ENCODE results near the gene TBCK. TPM values are rescaled to one million over a fixed set of nuclear protein-coding genes. Genes with fewer than 3 reads are reported as not detected.

The TBCK gene
- total RNA-seq, 2 experiments from 2014 or later: 22.5 to 25.1 TPM

- peaks cover 2% of the 10 kb centered on the region for H3K9me3 Mint-ChIP-seq (ENCODE audit: low read depth)
- peaks cover 7% of the 10 kb centered on the region for H3K4me1 Mint-ChIP-seq
- ATAC-seq (no peak), DNase-seq (no peak)
- ChIA-PET POLR2A (no interaction called here), CTCF (no interaction called here)
- H3K4me3 Mint-ChIP-seq: no peak overlapping the region
- intact Hi-C loops (cut with DNase I, micrococcal nuclease): no loop called here
- no peak overlapping the region for H3K27ac Mint-ChIP-seq
- H3K27me3 Mint-ChIP-seq: no peaks in the 10 kb centered on the region
- H3K36me3 Mint-ChIP-seq (ENCODE audit: low read depth): peaks cover 10% of the 10 kb centered on the region
Measured at GRCh38 chr4:106277140-106277675, 38.8 kb downstream of the TBCK start.

GRCh38 chr4:106273831-106274230 lies 42.2 kb downstream of the TBCK start:
- Mint-ChIP-seq H3K9me3 (ENCODE audit: low read depth) (no peaks in the 10 kb centered on the region), H3K36me3 (ENCODE audit: low read depth) (peaks cover 6% of the 10 kb centered on the region), H3K4me3 (no peak overlapping the region), H3K27me3 (no peaks in the 10 kb centered on the region), H3K27ac (no peak overlapping the region), H3K4me1 (peaks cover 3% of the 10 kb centered on the region)
- ATAC-seq: no peak
- no peak for DNase-seq
- CTCF ChIA-PET: no interaction called here
- POLR2A ChIA-PET: no interaction called here
- intact Hi-C loops (cut with DNase I, micrococcal nuclease): no loop called here

GRCh38 chr4:106270736-106271135 lies 45.3 kb downstream of the TBCK start:
- Mint-ChIP-seq H3K9me3 (ENCODE audit: low read depth) (no peaks in the 10 kb centered on the region), H3K4me1 (peaks cover 3% of the 10 kb centered on the region), H3K27me3 (no peaks in the 10 kb centered on the region), H3K4me3 (no peak overlapping the region), H3K27ac (no peak overlapping the region), H3K36me3 (ENCODE audit: low read depth) (peaks cover 6% of the 10 kb centered on the region)
- POLR2A ChIA-PET: no interaction called here
- CTCF ChIA-PET: interaction anchor here (0.9 to 1.5 kb wide), 2 partner anchors 10 to 15 kb away, joined by 3 to 5 read pairs; no protein-coding TSS in a partner anchor
- ATAC-seq (no peak), DNase-seq (no peak)
- intact Hi-C loops (cut with DNase I, micrococcal nuclease): no loop called here

GRCh38 chr4:106269711-106270110 lies 46.3 kb downstream of the TBCK start:
- no peak overlapping the region for H3K27ac Mint-ChIP-seq
- no peak for ATAC-seq
- H3K4me1 Mint-ChIP-seq: peaks cover 3% of the 10 kb centered on the region
- intact Hi-C loops (cut with DNase I, micrococcal nuclease): loop anchor here (5.0 kb wide), 2 partner anchors 233 to 628 kb away; no protein-coding TSS in a partner anchor
- no peaks in the 10 kb centered on the region for H3K9me3 Mint-ChIP-seq (ENCODE audit: low read depth)
- DNase-seq: no peak
- CTCF ChIA-PET: interaction anchor here (1.5 kb wide), 1 partner anchor 16 kb away, joined by 3 read pairs; no protein-coding TSS in a partner anchor
- POLR2A ChIA-PET: no interaction called here
- peaks cover 4% of the 10 kb centered on the region for H3K36me3 Mint-ChIP-seq (ENCODE audit: low read depth)
- no peaks in the 10 kb centered on the region for H3K27me3 Mint-ChIP-seq
- no peak overlapping the region for H3K4me3 Mint-ChIP-seq

GRCh38 chr4:106268786-106269185 lies 47.2 kb downstream of the TBCK start:
- ChIA-PET POLR2A (no interaction called here), CTCF (interaction anchor here (0.7 kb wide), 1 partner anchor 12 kb away, joined by 3 read pairs; no protein-coding TSS in a partner anchor)
- Mint-ChIP-seq H3K36me3 (ENCODE audit: low read depth) (no peaks in the 10 kb centered on the region), H3K27me3 (no peaks in the 10 kb centered on the region), H3K9me3 (ENCODE audit: low read depth) (no peaks in the 10 kb centered on the region), H3K4me3 (no peak overlapping the region), H3K4me1 (peaks cover 2% of the 10 kb centered on the region), H3K27ac (no peak overlapping the region)
- ATAC-seq (no peak), DNase-seq (no peak)
- intact Hi-C loops (cut with DNase I, micrococcal nuclease): loop anchor here (5.0 kb wide), 2 partner anchors 234 to 629 kb away; no protein-coding TSS in a partner anchor

GRCh38 chr4:106266201-106266600 lies 49.8 kb downstream of the TBCK start:
- Mint-ChIP-seq H3K4me1 (peaks cover 2% of the 10 kb centered on the region), H3K27me3 (no peaks in the 10 kb centered on the region), H3K4me3 (no peak overlapping the region), H3K27ac (no peak overlapping the region), H3K9me3 (ENCODE audit: low read depth) (no peaks in the 10 kb centered on the region), H3K36me3 (ENCODE audit: low read depth) (no peaks in the 10 kb centered on the region)
- intact Hi-C loops (cut with DNase I, micrococcal nuclease): loop anchor here (1.0 to 5.0 kb wide), 3 partner anchors 236 to 631 kb away; no protein-coding TSS in a partner anchor
- CTCF ChIA-PET: interaction anchor here (0.6 to 2.3 kb wide), 13 partner anchors 9 to 722 kb away, joined by 3 to 20 read pairs (median 4); no protein-coding TSS in a partner anchor
- ATAC-seq (no peak), DNase-seq (no peak)
- POLR2A ChIA-PET: no interaction called here

- no peaks in the 10 kb centered on the region for H3K9me3 Mint-ChIP-seq (ENCODE audit: low read depth)
- ATAC-seq (no peak), DNase-seq (no peak)
- no peaks in the 10 kb centered on the region for H3K27me3 Mint-ChIP-seq
- no peak overlapping the region for H3K4me3 Mint-ChIP-seq
- ChIA-PET POLR2A (interaction anchor here (0.5 kb wide), 1 partner anchor 252 kb away, joined by 6 read pairs; no protein-coding TSS in a partner anchor), CTCF (no interaction called here)
- no peaks in the 10 kb centered on the region for H3K36me3 Mint-ChIP-seq (ENCODE audit: low read depth)
- intact Hi-C loops (cut with DNase I, micrococcal nuclease): no loop called here
- no peak overlapping the region for H3K27ac Mint-ChIP-seq
- peaks cover 2% of the 10 kb centered on the region for H3K4me1 Mint-ChIP-seq
Measured at GRCh38 chr4:106264331-106264728, 51.7 kb downstream of the TBCK start.

GRCh38 chr4:106263594-106264330 lies 52.2 kb downstream of the TBCK start:
- POLR2A ChIA-PET: no interaction called here
- no peak overlapping the region for H3K27ac Mint-ChIP-seq

GRCh38 chr4:106261980-106262379 lies 54.0 kb downstream of the TBCK start:
- ChIA-PET POLR2A (no interaction called here), CTCF (interaction anchor here (1.6 kb wide), 1 partner anchor 24 kb away, joined by 5 read pairs; no protein-coding TSS in a partner anchor)
- H3K4me3 Mint-ChIP-seq: no peak overlapping the region
- H3K36me3 Mint-ChIP-seq (ENCODE audit: low read depth): no peaks in the 10 kb centered on the region
- no peaks in the 10 kb centered on the region for H3K27me3 Mint-ChIP-seq
- no peak overlapping the region for H3K27ac Mint-ChIP-seq
- H3K4me1 Mint-ChIP-seq: peaks cover 2% of the 10 kb centered on the region
- DNase-seq: no peak
- ATAC-seq: no peak
- no peaks in the 10 kb centered on the region for H3K9me3 Mint-ChIP-seq (ENCODE audit: low read depth)
- intact Hi-C loops (cut with DNase I, micrococcal nuclease): no loop called here

More at GRCh38 chr4:106263594-106264330, 52.2 kb downstream of the TBCK start:
- Mint-ChIP-seq H3K4me3 (no peak overlapping the region), H3K36me3 (ENCODE audit: low read depth) (no peaks in the 10 kb centered on the region), H3K9me3 (ENCODE audit: low read depth) (no peaks in the 10 kb centered on the region), H3K4me1 (peaks cover 2% of the 10 kb centered on the region), H3K27me3 (no peaks in the 10 kb centered on the region)
- CTCF ChIA-PET: no interaction called here
- ATAC-seq (no peak), DNase-seq (no peak)
- intact Hi-C loops (cut with DNase I, micrococcal nuclease): no loop called here

- intact Hi-C loops (cut with DNase I, micrococcal nuclease): no loop called here
- no peak for DNase-seq
- ChIA-PET CTCF (interaction anchor here (1.3 kb wide), 2 partner anchors 12 to 19 kb away, joined by 4 read pairs; no protein-coding TSS in a partner anchor), POLR2A (no interaction called here)
- no peaks in the 10 kb centered on the region for H3K9me3 Mint-ChIP-seq (ENCODE audit: low read depth)
- no peak overlapping the region for H3K4me3 Mint-ChIP-seq
- H3K36me3 Mint-ChIP-seq (ENCODE audit: low read depth): no peaks in the 10 kb centered on the region
- no peak overlapping the region for H3K27ac Mint-ChIP-seq
- no peak for ATAC-seq
- no peaks in the 10 kb centered on the region for H3K27me3 Mint-ChIP-seq
- H3K4me1 Mint-ChIP-seq: no peaks in the 10 kb centered on the region
Measured at GRCh38 chr4:106258145-106259045, 57.6 kb downstream of the TBCK start.

- no peak for ATAC-seq
- Mint-ChIP-seq H3K4me1 (no peaks in the 10 kb centered on the region), H3K4me3 (no peak overlapping the region), H3K36me3 (ENCODE audit: low read depth) (no peaks in the 10 kb centered on the region), H3K27ac (no peak overlapping the region), H3K9me3 (ENCODE audit: low read depth) (no peaks in the 10 kb centered on the region), H3K27me3 (no peaks in the 10 kb centered on the region)
- ChIA-PET CTCF (interaction anchor here (1.2 kb wide), 1 partner anchor 11 kb away, joined by 3 read pairs; no protein-coding TSS in a partner anchor), POLR2A (interaction anchor here (0.6 kb wide), 1 partner anchor 806 kb away, joined by 3 read pairs; no protein-coding TSS in a partner anchor)
- DNase-seq: no peak
- intact Hi-C loops (cut with DNase I, micrococcal nuclease): no loop called here
Measured at GRCh38 chr4:106256190-106256589, 59.8 kb downstream of the TBCK start.
